ENCODE measurements around the gene CFAP251. TPM values are rescaled to one million over a fixed set of nuclear protein-coding genes. Genes with fewer than 3 reads are reported as not detected.

Gene CFAP251
- total RNA-seq, 1 donor from 2014 or later, result 0.92 TPM

DNA sequence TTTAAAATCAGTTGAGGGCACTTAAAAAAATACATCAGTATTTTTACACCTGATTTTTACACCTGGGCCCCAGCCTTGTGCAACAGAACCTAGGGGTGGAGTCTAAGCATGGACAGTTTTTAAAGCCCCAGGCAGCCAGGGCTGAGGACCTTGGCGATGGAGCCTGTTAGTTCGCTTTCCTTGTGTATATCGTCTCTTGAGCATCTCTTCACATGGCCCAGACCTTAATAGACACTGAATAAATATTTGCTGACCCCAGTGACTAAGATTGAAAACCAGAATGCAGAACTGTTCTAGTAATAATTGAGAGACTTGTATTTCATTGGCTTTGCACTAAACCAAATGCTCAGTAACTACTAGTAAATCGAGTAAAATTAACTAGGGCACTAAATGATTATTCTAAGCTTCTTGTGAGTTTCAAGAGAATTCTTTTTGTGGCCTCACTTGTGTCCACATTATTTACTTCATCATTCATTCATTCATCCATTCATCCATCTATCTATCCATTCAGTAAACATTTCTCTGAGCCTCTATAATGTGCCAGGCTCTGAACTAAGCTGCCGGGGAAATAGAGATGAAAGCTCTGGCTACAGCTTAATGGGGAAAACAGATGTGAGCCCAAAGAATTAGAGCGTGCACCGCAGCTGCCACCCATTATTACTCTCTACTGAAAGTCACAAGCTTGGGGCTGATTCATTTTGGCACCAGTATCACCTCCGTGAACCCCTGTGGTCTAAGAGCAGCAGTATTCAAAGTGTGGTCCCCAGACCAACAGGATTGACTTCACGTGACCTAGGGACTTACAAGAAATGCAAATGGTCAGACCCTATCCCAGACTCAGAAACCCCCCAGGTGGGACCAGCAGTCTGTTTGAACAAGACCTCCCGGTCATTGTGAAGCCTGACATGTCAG is 72.6 kb downstream of the CFAP251 start:
- ATAC-seq (no peak), DNase-seq (no peak)
- intact Hi-C loops (cut with micrococcal nuclease), result no loop called here

DNA sequence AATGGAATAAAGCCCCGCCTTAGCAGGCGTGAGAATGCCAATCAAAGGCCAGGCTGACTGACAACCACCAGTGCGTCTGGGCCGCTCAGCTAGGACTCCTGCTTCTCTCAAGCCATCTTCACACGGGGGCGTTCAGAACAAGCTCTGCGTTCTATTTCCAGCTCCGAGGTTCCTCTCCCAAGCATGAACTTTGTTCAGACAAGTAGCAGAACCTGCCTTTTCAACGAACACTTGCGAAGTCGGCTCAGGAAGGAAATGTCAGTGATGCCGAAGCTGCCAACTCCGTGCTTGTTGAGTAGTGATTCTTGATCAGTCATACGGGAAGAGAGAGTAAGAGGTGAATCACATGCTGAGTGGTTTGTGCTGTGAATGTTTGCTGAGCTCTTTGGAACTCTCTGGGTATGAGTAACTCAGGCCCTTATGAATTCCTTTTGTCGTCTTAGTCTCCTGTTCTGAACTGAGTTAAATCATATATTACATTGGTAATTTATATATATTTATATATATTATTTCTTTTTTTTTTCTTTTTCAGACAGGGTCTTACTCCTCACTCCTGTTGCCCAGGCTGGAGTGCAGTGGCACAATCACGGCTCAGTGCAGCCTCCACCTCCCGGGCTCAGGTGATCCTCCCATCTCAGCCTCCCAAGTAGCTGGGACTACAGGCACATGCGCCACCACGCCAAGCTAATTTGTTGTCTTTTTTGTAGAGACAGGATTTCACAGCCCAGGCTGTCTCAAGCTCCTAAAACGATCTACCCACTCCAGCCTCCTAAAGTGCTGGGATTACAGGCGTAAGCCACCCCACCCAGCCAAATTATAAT is 73.9 kb downstream of the CFAP251 start:
- ATAC-seq (peak; percentile 57), DNase-seq (no peak)
- intact Hi-C loops (cut with micrococcal nuclease), result no loop called here

DNA sequence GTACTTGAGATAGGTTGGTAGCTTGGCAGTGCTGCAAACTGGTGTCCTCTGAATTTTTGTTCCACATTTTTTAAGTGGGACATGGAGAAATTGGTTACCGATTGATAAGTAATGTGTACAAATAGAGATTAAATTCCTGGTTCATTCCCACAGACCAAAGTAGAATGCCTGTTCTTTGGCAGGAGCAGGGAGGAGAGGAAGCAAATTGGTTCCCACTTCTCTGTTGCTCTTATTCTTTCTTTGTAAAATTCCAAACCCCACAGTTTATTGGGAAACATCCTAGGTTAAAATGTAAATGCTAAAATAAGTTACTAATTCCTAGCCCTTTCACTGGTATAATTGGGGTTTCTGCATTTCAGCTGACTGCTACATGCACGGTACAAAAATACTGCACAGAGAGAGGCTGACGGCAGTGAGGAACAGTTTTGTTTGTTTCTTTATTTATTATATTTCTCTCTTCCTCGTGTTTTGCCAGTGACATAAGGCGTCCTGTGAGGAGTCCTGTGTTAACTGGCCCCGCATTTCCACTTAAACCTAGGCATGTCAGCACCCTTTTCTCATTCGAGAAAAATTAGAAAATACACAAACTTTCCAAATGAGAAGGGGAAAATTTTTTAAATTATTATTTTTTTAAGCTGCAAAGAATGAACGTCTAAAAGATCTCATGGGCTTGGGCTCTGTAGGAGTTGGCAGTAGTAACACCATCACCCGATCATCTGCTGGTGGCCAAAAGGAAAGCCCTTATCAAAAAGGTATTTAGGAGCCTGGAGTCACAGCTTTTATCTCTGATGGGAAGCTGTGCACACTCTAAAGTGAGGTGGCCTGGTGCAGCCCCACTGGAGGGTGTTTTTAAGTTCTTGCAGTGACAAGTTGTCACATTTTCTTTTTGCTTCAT is 77.9 kb downstream of the CFAP251 start:
- ATAC-seq, result peak; percentile 85
- intact Hi-C loops (cut with micrococcal nuclease), result no loop called here
- no peak for DNase-seq

DNA sequence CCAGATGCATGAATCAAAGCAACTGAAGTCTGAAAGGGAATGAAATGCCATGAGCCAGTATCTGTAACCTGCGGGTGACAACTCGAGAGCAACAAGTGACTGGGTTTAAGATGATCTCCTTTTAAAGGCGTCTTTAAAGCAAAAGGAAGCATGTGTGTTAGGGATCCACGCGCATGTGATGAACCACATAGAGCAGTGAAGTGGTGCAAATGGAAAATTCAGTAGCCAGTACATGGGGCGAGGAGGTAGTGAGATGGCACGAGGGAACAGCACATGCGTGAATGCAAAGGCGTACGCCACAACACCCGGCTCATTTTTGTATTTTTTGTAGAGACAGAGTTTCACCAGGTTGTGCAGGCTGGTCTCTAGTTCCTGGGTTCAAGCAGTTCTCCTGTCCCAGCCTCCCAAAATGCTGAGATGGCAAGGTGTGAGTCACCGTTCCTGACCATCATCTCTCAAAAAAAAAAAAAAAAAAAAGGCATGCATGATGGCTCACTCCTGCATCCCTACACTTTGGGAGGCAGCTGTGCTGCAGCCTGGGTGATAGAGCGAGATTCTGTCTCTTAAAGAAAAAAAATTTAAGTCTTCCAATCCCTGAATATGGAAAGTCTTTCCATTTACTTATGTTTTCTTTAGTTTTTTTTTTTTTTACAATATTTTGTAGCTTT is 78.7 kb downstream of the CFAP251 start:
- ATAC-seq, result peak; percentile 67
- DNase-seq, result no peak
- intact Hi-C loops (cut with micrococcal nuclease), result no loop called here

DNA sequence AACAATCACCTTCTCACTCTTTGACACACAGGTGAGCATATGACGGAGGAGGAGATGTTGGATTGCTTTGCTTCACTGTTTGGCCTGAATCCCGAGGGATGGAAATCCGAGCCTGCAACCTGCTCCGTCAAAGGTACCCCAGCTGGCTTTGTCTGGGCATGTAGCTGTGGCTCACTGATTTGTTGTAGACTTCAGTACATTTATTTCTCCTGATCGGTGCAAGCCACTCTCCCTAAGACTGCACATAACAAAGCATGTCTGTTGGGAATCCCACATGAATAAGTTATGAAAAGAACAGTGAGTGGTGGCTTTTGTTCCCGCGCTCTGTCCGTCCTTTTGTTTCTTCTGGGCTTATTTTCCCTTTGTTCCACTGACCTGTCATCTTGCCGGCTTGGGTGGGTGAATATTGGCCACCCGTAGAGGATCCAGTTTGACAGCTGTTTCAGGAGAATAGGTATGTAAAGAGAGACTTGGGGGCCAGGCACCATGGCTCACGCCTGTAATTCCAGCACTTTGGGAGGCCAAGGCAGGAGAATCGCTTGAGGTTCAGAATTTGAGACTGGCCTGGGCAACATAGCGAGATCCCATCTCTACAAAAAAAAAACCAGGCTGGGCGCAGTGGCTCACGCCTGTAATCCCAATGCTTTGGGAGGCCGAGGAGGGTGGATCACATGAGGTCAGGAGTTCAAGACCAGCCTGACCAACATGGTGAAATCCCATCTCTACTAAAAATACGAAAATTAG is 83.2 kb downstream of the CFAP251 start:
- intact Hi-C loops (cut with micrococcal nuclease), result no loop called here
- ATAC-seq, result no peak

DNA sequence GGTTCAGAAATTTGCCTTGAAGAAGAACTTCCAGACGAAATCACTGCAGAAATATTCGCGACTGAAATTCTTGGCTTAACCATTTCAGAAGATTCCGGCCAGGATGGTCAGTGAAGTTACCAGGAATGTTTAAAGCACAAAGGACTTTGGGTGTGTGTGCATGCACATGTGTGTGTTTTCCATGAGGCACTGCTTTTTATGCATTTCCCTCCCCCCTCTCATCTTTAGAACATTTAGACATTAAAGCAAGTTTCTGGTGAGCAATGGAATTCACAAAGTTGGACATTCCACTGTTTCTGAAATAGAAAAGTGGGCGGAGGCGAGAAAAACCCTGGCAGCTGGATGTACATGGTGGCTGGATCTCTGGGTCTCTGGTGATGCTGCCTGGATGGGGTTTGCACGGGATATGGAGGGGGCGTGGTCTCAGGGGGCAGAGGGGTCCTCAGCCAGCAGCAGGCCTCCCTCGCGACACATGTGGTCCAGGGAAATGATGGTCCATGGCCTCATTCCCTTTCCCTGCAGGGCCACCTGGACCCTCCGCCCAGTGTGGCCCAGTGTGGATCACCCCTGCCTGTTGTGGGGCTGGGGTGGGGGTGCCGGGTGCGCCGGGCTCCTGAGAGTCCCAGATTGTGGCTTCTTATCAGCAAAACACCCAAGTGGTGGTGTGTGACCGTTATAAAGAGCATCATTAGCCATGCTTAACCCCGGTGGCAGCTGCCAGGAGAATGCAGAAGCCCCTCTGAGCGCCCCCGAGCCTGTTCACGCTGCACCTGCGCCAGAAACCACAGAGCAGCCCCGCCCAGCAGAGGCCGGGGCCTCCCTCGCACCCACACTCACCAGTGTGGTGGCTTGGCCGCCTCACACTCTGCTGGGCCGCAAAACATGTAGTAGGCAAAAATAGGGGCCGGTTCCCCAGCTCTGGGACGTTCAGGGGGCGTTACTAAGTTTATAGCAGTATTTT is 85.5 kb downstream of the CFAP251 start:
- intact Hi-C loops (cut with micrococcal nuclease), result no loop called here
- DNase-seq, result no peak
- peak; percentile 39 for ATAC-seq

More for the DNA sequence above, 83.2 kb downstream of the CFAP251 start:
- no peak for DNase-seq

DNA sequence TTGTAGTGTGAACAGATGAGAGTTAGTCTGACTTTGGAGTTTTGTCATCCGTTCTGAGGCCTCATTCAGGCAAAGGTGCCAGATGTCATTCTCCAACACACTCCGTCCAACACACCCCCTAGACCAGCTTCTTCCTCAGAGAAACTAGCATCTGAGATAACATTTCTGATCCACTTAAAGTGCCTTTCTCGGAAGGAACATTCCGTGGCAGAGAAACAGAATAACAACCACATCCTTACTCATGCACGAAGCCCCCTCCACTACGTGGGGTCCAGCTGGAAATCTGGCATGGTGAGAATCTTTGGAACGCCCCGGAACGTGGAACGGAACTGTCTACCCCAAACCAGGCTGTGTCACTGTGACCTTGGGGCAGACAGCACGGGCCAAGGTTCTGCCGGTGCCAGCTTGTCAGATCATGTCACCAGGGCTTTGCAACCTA is 86.3 kb downstream of the CFAP251 start:
- intact Hi-C loops (cut with micrococcal nuclease), result no loop called here
- ATAC-seq, result peak; percentile 53
- no peak for DNase-seq

DNA sequence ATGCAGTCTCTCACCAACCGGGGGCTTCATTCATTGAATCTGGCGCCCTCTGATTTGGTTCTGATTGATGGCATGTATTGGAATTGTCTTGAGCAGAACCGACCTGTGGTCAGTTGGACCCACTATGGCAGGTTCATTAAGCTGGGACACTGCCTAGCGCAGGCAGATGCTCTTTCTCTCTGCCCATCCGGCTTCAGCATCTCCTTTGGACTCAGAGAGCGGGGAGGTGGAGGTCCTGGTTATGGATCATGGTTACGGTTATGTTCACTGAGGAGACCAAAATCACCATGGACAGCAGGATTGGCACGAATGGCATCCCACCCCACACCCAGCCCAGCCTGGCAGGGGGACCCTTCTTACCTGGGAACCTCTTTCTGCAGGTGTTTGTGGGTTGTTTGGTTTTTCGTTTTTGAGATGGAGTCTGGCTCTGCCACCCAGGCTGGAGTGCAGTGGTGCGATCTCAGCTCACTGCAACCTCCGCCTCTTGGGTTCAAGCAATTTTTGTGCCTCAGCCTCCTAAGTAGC is 86.9 kb downstream of the CFAP251 start:
- intact Hi-C loops (cut with micrococcal nuclease), result no loop called here
- DNase-seq, result no peak
- no peak for ATAC-seq

DNA sequence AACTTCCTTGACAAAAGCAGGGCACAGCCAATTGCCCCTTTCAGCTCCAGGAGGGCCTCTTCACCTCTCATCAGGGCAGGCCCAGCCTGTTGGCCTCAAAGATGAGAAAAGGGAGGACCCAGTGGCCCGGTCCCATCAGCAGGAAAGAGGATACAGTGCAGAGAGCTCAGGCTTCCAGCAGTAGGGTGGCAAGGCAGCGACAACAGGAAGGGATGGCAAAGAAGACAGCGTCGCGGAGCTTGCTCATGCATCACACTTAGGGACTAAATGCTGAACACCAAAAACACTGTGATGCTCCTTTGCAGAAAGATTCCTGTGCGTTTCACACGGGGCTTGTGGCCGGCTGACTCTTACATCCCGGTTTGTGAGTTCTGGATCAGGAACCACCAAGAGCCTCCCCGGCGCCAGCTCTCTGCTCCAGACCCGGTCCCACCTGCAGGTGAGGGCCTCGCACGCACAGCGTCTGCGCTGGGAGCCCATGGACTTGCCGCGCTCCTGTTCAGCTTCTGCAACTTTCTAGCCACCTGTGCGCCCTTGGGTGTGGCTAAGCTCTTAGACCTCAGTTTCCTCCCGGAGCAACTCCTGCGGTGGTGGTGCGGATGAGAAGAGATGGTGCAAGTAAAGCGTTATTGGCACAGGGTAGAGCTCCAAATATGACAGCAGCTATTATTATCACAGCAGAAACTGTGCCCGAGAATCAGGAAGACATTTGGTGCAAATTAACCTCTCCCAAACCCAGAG is 88.0 kb downstream of the CFAP251 start:
- ATAC-seq, result peak; percentile 52
- intact Hi-C loops (cut with micrococcal nuclease), result no loop called here
- no peak for DNase-seq

DNA sequence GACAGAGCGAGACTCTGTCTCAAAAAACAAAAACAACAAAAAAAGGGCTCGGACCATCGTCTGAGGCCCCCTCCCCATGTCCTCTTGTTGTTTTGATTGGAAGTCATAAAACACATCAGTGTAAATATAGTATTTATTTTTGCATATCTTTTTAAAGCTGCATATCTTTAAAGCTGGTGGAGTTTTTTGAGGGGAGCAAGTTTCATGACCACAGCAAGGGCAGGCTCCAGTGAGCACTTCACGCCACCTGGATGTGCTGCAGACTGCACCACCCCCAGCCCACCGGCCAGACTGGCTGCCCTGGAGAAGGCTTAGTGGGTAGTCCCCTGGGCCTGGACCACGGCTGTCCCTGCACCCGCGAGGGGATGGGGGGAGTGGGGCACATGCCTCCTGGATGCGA is 91.3 kb downstream of the CFAP251 start:
- intact Hi-C loops (cut with micrococcal nuclease), result no loop called here
- ATAC-seq (no peak), DNase-seq (no peak)

DNA sequence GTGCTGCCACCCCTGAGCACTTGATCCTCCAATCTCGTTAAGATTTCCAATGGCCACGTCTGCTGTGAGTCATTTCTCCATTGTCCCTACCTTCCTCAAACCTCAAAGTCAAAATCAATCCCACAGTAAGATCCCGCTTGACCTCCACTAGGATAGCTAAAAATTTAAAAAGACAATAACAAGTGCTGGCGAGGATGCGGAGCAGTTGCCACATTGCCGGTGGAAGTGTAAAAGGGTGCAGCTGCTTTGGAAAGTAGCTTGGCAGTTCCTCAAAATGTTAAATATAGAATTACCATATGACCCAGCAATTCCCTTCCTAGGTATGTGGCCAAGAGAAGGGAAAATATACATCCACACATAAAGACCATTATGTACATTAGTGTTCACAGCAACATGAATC is 93.8 kb downstream of the CFAP251 start:
- ATAC-seq (no peak), DNase-seq (no peak)
- intact Hi-C loops (cut with micrococcal nuclease), result no loop called here

DNA sequence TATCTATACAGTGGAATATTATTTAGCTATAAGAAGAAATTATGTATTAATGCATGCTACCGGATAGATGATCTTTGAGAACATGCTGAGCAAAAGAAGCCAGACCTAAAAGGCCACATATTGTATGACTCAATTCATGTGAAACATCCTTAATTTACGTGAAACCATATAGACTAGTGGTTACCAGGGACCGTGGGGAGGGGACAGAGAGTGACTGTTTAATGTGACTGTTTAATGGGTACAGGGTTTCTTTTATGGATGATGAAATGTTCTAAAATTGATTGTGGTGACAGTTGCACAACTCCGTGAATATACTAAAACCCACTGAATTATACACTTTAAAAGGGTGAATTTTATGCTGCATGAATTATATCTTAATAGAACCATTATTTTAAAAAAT is 94.7 kb downstream of the CFAP251 start:
- intact Hi-C loops (cut with micrococcal nuclease), result no loop called here
- DNase-seq, result no peak
- no peak for ATAC-seq

DNA sequence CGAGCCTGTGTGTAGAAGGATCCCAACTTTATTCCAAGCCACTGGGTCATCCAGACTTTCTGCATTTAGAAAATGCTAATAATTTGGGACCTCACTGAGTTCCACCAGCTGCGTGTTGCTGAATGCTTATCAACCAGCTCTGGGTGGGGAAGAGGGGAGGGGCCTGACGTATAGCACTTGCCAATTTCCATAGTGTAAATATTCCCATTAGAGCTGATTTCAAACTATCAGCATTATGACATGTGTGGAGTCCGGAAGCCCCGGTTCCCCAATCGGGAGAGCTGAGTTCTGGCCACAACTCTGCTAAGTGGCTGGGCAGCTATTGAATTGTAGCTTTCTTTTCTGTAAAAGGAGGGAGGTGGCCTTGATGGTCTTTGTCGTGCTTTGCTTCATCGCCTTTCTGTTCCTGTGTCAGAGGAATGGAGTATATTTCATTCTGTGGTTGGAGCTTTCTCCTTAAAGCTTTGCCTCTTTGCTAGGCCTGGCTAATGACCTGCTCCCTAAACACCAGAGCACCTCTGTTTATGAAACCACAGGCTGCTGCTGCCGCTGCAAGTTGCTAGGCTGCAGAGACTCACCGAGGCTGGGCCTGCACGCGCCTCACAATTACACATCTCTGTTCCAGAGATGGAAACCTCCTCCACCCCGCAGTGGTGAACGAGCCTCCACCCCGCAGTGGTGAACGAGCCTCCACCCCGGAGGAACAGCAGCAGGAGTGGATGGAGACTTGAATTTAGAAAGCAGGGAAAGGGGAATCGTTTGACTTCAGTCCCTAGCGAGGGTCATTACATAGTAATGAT is 95.6 kb downstream of the CFAP251 start:
- DNase-seq (no peak), ATAC-seq (no peak)
- intact Hi-C loops (cut with micrococcal nuclease), result no loop called here

DNA sequence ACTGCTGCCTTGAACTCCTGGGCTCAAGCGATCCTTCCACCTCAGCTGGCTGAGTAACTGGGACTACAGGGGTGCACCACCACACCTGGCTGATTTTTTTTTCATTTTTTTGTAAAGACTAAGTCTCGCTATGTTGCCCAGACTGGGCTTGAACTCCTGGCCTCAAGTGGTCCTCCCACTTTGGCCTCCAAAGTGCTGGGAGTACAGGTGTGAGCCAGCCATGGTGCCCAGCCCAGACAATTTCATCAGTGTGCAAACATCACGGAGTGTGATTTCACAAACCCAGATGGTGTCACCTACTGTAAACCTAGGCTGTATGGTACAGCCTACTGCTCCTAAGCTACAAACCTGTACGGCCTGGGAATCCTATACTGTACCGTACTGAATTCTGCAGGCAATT is 96.4 kb downstream of the CFAP251 start:
- intact Hi-C loops (cut with micrococcal nuclease), result no loop called here
- ATAC-seq (no peak), DNase-seq (no peak)

DNA sequence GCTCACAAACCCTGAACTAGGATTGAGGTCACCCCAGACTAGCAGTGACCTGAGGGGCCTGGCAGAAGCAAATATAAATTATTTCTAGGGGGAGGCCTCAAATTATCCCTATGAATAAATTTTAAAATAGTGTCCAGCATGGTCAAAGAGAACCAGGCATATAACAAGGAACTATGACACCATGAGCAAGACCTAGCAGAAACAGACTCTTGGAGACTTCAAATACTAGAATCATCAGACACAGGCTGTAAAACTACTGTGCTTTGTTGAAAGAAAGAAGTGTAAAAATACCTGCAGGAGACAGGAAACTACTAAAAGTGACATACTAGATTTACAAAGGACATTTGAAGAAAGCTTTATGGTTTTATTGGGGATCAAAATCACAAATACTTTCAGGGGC is 100.1 kb downstream of the CFAP251 start:
- DNase-seq (no peak), ATAC-seq (no peak)
- intact Hi-C loops (cut with micrococcal nuclease), result no loop called here

All from left ventricle myocardium superior (tissue), 1 donor.